ENCODE data around the gene ARHGAP26.

- TF ChIP-seq POLR2AphosphoS5 (IDR thresholded peaks at IDR 0.05) (no peak), CTCF (IDR thresholded peaks at IDR 0.05) (no peak), EP300 (IDR thresholded peaks at IDR 0.05) (no peak), POLR2A (IDR thresholded peaks at IDR 0.05) (no peak)
Measured at GRCh38 chr5:143155455-143155854, 385.3 kb downstream of the ARHGAP26 start.

Measured in sigmoid colon (tissue), 4 donors.